NCI-H2227 (cell line): ENCODE results near the gene CAPN1.
A peak's percentile ranks its signal among the peaks of the same experiment; 100 is the strongest.
"Not testable (repeated sequence)": the region's sequence is repeated elsewhere in the genome, so short reads cannot be mapped to it uniquely, and the experiment has no call there.

Experiments
- DNase-seq: peaks from one replicate; lab custom pipeline; 2025; ENCODE audit not compliant: unreplicated experiment; lab: John Stamatoyannopoulos, UW

Gene CAPN1

GRCh38 chr11:65181569-65182257, at the start of gene CAPN1:
Gene CAPN1 (plus strand): TSS chr11:65181928. CDS start chr11:65182702, 774 bp downstream.
- peak; percentile 68 for DNase-seq

- no peak for DNase-seq
Observed at GRCh38 chr11:65132238-65132987, 49.3 kb upstream of the CAPN1 start.

DNA sequence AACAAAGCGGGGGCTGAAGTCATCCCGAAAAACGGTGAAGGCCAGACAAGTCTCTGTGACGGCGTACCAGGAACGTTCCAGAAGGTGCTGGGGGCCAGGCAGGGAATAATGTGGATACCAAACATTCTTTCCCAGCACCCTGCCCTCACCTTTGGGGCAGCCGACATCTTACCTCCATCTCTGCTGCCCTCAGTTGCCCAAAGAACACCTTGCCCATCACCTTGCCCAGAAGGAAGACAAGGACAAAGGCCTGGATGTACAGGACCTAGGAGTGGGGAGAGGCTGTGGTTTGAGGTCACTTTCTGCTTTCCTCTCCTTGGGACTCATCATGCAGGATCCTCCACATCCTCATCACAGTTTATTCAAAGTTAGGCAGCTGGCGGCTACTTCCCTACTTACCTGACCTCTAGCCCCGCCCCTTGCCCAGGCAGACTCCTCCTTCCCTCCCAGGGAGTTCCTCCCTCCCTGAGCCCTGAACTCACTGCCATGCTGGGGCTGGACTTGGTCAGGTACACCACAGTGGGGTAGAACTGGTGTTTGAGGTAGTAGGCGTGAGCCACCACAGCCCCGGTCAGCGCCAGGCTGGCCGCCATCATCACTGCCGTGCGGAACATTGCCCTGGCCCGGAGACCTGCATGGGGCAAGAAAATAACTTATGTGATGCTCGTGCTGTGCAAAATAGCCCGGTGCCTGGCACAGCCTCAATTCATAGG, 48.6 kb upstream of the CAPN1 start:
- peak; percentile 28 for DNase-seq

DNA sequence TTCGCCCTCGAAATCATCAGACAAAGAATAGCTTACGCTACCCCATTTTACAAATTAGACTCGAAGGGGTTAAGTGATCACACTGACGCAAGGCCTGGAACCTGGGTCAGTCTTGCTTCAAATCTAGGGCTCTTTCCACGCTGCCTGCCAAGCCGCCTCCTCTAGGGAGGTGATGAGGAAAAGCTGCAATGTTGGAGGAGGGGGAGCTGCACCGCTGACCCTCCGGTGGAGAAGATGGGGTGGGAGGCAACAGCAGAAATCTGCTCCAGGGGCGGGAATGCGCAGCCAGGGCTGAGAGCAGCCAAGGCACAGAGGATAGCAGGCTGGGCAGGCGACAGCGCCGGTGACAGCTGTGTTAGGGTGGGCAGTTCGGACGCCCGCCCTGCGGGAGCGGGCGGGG, 48.0 kb upstream of the CAPN1 start:
- DNase-seq = no peak

DNA sequence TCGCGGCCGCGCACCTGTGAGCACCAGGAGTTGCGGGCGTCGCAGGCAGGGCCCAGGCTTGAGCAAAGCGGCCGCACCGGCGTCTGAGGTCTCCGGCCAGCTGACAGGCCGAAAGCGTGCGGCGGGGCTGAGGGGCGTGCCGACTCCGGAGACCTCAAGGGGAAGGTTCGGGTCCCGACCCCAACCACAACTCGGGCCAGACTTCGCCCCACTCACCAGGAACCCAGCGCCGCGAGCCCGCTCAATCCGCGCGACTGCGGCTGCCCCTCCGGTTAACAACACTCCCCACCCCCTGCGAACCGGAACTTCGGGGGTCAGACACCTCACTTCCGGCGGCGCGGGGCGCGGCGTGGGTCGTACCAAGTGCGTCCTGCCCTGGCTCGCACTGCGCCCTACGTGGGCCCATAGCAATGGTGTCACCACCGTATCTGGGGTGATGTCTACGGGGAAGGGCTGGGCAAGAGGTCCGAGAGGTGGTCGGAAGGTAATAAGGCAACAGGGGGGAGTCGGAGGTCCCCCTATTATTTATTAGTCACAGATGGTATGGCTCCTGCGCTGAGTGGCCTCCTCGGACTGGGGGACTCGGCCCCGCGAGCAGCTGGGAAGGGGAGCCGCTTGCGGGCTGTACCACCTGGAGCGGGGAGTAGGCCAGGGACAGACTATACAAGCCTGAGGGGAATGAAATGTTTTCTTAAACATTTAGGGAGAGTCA, 47.3 kb upstream of the CAPN1 start, which contains the start of gene SYVN1:
TSS of gene SYVN1 (minus strand) at position 280 of the 712 bp plus-strand sequence. CDS start 918 bp downstream, outside the sequence.
- peak; percentile 92 for DNase-seq

- peak; percentile 95 for DNase-seq
Observed at GRCh38 chr11:65134952-65135632, 46.6 kb upstream of the CAPN1 start.

DNA sequence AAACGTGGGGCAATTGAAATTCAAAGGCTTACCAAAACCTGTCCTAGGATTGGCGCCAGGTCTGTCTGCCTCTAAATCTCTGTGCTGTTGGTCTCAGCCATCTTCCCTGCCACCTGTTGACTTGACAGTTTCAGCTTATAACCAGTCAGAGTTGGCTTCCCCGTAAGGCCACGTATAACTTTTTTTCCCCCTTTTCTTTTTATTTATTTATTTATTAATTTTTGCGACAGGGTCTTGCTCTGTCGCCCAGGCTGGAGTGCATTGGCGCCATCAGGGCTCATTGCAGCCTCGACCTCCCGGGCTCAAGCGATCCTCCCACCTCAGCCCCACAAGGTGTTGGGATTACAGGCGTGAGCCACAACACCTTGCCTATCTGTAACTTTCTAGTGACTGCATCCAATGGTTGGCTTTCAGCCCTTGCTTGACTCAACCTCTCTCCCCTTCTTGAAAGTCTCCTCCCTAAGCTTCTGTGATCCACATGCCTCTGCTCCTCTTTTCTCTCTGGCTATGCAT, 46.0 kb upstream of the CAPN1 start:
- no peak for DNase-seq

- no peak for DNase-seq
Observed at GRCh38 chr11:65136515-65137096, 45.1 kb upstream of the CAPN1 start.

- no peak for DNase-seq
Observed at GRCh38 chr11:65141896-65142494, 39.7 kb upstream of the CAPN1 start.

- no peak for DNase-seq
Observed at GRCh38 chr11:65147352-65148075, 34.2 kb upstream of the CAPN1 start.

DNA sequence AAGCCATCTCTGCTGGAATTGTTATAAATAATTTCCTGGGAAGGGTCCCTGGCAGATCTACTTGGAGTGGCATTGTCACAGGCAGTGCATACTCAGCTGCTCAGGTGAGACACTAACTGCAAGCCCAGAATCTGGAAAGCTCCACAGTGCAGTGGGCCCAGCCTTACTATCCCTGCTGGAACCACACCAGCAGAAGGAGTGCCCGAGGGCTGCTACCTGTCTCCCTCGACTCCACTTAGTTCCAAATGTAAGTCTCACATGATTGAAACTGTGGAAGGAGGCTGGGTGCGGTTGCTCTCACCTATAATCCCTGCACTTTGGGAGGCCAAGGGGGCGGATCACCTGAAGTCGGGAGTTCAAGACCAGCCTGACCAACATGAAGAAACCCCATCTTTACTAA, 33.1 kb upstream of the CAPN1 start:
- DNase-seq = no peak

DNA sequence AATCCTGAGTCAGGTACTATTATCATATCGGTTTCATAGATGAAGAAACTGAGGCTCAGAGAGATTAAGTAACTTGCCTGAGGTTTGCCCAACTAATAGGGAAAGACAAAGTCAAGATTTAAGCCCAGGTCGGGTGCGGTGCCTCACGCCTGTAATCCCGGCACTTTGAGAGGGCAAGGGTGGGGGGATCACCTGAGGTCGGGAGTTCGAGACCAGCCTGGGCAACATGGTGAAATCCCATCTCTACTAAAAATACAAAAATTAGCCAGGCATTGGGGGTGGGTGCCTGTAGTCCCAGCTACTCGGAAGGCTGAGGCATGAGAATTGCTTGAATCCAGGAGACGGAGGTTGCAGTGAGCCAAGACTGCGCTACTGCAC, 31.6 kb upstream of the CAPN1 start:
- not testable (repeated sequence) for DNase-seq

GRCh38 chr11:65150509-65151299, 31.0 kb upstream of the CAPN1 start:
- DNase-seq = peak; percentile 45

DNA sequence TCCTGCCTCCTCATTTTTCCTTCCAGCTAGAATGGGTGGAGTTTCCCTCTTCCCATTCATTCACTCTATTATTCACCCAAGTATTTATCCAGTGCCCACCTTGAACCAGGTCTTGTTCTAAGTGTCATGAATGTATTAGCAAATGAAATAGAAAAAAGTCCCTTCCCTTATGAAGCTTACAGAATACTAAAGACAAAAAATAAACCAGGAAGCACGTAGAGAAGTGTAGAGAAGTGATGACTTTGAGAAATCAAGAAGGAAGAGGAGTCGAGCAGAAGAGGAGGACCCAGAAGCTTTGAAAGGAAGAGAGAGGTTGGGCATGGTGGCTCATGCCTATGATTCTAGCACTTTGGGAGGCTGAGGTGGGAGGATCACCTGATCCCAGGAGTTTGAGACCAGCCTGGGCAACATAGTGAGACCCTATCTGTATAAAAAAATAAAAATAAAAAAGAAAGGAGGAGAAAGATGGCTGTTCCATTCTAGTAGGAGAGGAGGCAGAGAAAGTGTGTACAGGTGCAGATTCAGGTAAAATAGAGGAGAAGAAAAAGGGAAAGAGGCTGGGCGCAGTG, 30.3 kb upstream of the CAPN1 start:
- no peak for DNase-seq

GRCh38 chr11:65152122-65152521, 29.6 kb upstream of the CAPN1 start:
- no peak for DNase-seq

GRCh38 chr11:65156256-65156655, 25.5 kb upstream of the CAPN1 start:
- DNase-seq = no peak

DNA sequence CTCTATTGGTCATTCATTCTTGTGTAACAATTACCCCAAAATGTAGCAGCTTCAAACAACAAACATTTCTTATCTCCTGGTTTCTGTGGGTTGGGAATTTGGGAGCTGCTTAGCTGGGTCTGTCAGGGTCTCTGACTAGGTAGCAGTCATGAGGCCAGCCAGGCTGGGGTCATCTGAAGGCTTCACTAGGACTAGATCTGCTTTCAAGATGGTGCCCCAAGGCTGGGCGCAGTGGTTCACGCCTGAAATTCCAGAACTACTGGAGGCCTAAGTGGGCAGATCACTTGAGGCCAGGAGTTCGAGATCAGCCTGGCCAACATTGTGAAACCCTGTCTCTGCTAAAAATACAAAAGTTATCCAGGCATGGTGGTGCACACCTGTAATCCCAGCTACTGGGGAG, 24.8 kb upstream of the CAPN1 start:
- DNase-seq = no peak

GRCh38 chr11:65157336-65157735, 24.4 kb upstream of the CAPN1 start:
- no peak for DNase-seq
